RWPE2 (cell line): ENCODE data around the gene RNF217.

ENCODE experiments used
- ATAC-seq: fragments of 200-7000 bp; cut with Tn5 transposase; 3 replicates; pipeline ENCODE4 v1.9.1; 2021; ENCODE audit warnings: low read depth
- DNase-seq: peaks from one replicate; pipeline ENCODE4 v3.0.0-alpha.2; 2020; ENCODE audit warnings: low spot score
- H3K27ac ChIP-seq: fragments of 450-650 bp; 2 replicates; pipeline ENCODE4 v1.5.1; 2017; ENCODE audit warnings: mild to moderate bottlenecking; ENCODE audit not compliant: poor library complexity, severe bottlenecking
- H3K27me3 ChIP-seq: fragments of 250-450 bp; sonication (Bioruptor Pico); 2 replicates; pipeline ENCODE4 v1.5.1; 2021; ENCODE audit warnings: mild to moderate bottlenecking, moderate library complexity; ENCODE audit not compliant: insufficient read depth, poor library complexity, severe bottlenecking
- H3K36me3 ChIP-seq: fragments of 250-450 bp; sonication (Bioruptor Pico); 2 replicates; pipeline ENCODE4 v1.5.1; 2020; ENCODE audit warnings: low read depth, mild to moderate bottlenecking, moderate library complexity
- H3K4me1 ChIP-seq: fragments of 250-450 bp; sonication (Bioruptor Pico); 2 replicates; pipeline ENCODE4 v1.5.1; 2021; ENCODE audit warnings: mild to moderate bottlenecking, moderate library complexity; ENCODE audit not compliant: insufficient read depth, poor library complexity, severe bottlenecking
- H3K4me3 ChIP-seq: fragments of 250-450 bp; sonication (Bioruptor Pico); 2 replicates; pipeline ENCODE4 v1.5.1; 2021; ENCODE audit warnings: mild to moderate bottlenecking, moderate library complexity; ENCODE audit not compliant: severe bottlenecking
- H3K9me3 ChIP-seq: fragments of 250-450 bp; sonication (Bioruptor Pico); 2 replicates; pipeline ENCODE4 v1.5.1; 2021; ENCODE audit warnings: mild to moderate bottlenecking, moderate library complexity; ENCODE audit not compliant: severe bottlenecking
- TF ChIP-seq, protein P1 (sequence below): fragments of 450-650 bp; IDR thresholded peaks from one replicate; pipeline ENCODE4 v1.5.1; 2017; ENCODE audit warnings: mild to moderate bottlenecking, moderate library complexity; ENCODE audit not compliant: poor library complexity, severe bottlenecking

Gene RNF217

DNA sequence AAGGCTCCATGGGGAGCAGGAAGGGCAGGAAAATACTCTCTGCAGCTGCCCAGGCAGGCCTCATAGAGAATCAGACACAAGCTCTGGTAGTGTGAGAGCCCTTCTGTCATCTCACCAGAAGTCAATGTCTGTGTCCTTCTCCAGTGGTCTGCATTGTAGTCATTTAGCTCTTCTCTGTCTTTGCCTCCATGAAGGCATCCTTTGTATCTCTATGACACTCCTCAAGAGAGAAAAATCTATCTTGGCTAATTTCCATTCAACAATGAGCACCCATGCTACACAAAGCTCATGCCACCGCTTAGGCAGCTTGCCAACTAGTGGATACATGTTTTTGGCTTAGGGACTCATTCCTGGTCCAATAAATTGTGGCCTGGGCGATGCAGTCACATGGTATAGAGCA, 92.1 kb downstream of the RNF217 start:
- TF ChIP-seq, protein P1, sequence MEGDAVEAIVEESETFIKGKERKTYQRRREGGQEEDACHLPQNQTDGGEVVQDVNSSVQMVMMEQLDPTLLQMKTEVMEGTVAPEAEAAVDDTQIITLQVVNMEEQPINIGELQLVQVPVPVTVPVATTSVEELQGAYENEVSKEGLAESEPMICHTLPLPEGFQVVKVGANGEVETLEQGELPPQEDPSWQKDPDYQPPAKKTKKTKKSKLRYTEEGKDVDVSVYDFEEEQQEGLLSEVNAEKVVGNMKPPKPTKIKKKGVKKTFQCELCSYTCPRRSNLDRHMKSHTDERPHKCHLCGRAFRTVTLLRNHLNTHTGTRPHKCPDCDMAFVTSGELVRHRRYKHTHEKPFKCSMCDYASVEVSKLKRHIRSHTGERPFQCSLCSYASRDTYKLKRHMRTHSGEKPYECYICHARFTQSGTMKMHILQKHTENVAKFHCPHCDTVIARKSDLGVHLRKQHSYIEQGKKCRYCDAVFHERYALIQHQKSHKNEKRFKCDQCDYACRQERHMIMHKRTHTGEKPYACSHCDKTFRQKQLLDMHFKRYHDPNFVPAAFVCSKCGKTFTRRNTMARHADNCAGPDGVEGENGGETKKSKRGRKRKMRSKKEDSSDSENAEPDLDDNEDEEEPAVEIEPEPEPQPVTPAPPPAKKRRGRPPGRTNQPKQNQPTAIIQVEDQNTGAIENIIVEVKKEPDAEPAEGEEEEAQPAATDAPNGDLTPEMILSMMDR, result no peak
- Histone ChIP-seq H3K27me3 (no peaks in the 10 kb centered on the region), H3K27ac (no peak overlapping the region), H3K4me3 (no peak overlapping the region), H3K36me3 (peaks cover 19% of the 10 kb centered on the region), H3K9me3 (no peaks in the 10 kb centered on the region), H3K4me1 (peaks cover 34% of the 10 kb centered on the region)
- DNase-seq, result no peak
- no peak for ATAC-seq

DNA sequence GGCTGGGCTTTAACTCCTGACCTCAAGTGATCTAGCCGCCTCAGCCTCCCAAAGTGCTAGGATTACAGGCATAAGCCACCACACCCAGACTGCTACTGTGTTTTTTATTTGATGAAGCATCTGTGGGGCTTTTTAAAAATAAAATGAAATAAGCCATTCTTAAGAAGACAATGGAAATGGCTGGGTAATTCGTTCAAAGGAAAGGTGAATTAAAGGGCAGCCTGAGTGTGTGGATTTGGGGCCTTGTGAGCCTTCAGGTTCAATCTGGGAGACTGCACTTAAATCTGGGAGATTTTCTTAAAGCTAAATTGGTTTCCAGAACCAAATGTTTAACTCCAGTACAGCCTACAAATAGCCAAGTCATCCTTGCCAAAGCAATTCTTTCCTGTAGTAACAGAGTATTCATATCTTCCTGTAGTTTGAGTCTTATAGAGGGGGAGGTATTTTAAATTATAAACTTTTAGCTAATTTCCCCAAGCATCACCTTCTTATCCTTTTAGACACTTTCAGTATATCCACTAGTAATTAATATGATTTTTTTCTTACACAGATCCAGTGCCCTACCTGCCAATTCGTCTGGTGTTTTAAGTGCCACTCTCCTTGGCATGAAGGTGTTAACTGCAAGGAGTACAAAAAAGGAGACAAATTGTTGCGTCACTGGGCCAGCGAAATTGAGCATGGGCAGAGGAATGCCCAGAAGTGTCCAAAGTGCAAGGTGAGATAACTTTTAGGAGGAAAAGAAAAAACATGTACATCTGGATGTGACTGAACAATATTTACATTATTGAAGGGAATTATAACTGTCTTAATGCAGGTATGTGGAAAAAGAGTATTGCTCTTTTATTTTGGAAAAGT, 95.4 kb downstream of the RNF217 start:
- Histone ChIP-seq H3K9me3 (no peaks in the 10 kb centered on the region), H3K4me3 (no peak overlapping the region), H3K4me1 (peaks cover 11% of the 10 kb centered on the region), H3K36me3 (peaks cover 37% of the 10 kb centered on the region), H3K27ac (no peak overlapping the region), H3K27me3 (no peaks in the 10 kb centered on the region)
- TF ChIP-seq, protein P1, result no peak
- DNase-seq, result no peak
- no peak for ATAC-seq

DNA sequence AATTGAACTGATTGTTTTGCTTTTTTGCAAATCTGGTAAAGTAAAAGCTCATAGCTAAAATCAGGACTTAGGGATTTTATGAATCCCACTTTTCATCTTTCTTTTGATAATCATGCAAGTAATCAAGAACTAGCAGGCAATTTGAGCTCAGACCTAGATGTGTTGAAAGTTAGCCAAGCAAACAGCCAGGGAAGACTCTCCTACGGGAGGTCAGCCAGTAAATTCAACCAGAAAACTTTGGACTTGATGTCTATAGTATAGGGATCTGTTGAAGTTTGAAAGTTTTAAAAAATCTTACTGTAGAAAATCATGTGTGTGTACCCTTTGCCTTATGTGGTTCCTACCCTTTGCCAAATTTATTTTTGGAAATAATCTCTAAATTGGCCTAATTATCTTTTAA, 96.3 kb downstream of the RNF217 start:
- no peaks in the 10 kb centered on the region for H3K27me3 ChIP-seq
- DNase-seq, result no peak
- H3K27ac ChIP-seq, result no peak overlapping the region
- H3K4me3 ChIP-seq, result no peak overlapping the region
- H3K9me3 ChIP-seq, result no peaks in the 10 kb centered on the region
- H3K36me3 ChIP-seq, result peaks cover 41% of the 10 kb centered on the region
- peaks cover 11% of the 10 kb centered on the region for H3K4me1 ChIP-seq
- ATAC-seq, result no peak
- TF ChIP-seq, protein P1, result no peak

DNA sequence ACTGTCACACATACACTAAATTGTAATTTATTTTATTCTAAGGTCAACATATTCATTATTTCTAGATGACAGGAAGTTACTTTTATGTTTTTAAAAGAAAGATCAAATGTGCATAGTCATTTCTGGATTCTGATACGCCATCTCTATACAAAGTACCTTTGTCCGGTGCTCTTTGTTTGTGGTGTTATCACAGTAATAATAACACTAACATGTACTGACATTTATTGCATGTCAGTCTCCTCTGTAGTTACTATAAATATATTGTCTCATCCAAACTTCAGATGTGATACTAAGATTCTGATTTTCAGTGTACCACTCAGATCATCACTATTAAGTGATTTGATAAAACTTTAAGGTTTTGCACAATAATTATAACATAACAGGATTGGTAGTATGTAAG, 101.1 kb downstream of the RNF217 start:
- no peak overlapping the region for H3K27ac ChIP-seq
- no peak overlapping the region for H3K4me3 ChIP-seq
- H3K27me3 ChIP-seq, result no peaks in the 10 kb centered on the region
- H3K36me3 ChIP-seq, result peaks cover 34% of the 10 kb centered on the region
- DNase-seq, result no peak
- peaks cover 13% of the 10 kb centered on the region for H3K4me1 ChIP-seq
- no peaks in the 10 kb centered on the region for H3K9me3 ChIP-seq
- ATAC-seq, result no peak
- TF ChIP-seq, protein P1, result no peak

DNA sequence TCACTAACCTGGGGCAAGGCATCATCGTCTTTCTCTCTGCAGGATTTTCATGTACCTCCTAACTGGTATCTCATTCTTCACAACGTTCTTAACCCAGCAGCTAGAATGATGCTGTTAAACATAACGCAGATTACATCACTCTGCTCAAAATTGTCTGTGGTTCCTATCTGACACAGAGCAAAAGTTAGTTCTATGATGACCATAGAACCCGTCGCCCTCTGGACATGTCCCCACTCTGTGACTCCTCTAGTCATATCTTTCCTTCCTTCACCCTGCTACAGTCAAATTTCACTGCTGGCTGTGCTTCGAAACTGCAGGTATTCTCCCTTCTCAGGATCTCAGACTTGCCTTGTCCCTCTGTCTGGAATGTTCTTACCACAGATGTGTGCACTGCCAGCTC, 103.9 kb downstream of the RNF217 start:
- H3K4me3 ChIP-seq, result no peak overlapping the region
- no peak for ATAC-seq
- no peak for DNase-seq
- TF ChIP-seq, protein P1, result no peak
- peaks cover 10% of the 10 kb centered on the region for H3K36me3 ChIP-seq
- peaks cover 13% of the 10 kb centered on the region for H3K4me1 ChIP-seq
- H3K27ac ChIP-seq, result no peak overlapping the region
- no peaks in the 10 kb centered on the region for H3K27me3 ChIP-seq
- no peaks in the 10 kb centered on the region for H3K9me3 ChIP-seq
